IPS-15b (cell line): ENCODE measurements around the gene GLI3.

Experiments
- H3K27me3 ChIP-seq: one replicate; pipeline ENCODE4 v1.6.1; 2013; ENCODE audit warnings: low read length; ENCODE audit not compliant: control insufficient read depth, insufficient read depth
- H3K36me3 ChIP-seq: one replicate; pipeline ENCODE4 v1.6.1; 2013; ENCODE audit warnings: low read length; ENCODE audit not compliant: control insufficient read depth, insufficient read depth
- H3K4me1 ChIP-seq: one replicate; pipeline ENCODE4 v1.6.1; 2013; ENCODE audit warnings: mild to moderate bottlenecking, low read length; ENCODE audit not compliant: control insufficient read depth, insufficient read depth
- H3K4me3 ChIP-seq: one replicate; pipeline ENCODE4 v1.5.1; 2013; ENCODE audit warnings: low read depth, low read length
- H3K9ac ChIP-seq: one replicate; pipeline ENCODE4 v1.6.1; 2013; ENCODE audit warnings: low read depth, mild to moderate bottlenecking, low read length
- H3K9me3 ChIP-seq: one replicate; pipeline ENCODE4 v1.6.1; 2013; ENCODE audit warnings: mild to moderate bottlenecking, low read length; ENCODE audit not compliant: control insufficient read depth, insufficient read depth

The GLI3 gene

DNA sequence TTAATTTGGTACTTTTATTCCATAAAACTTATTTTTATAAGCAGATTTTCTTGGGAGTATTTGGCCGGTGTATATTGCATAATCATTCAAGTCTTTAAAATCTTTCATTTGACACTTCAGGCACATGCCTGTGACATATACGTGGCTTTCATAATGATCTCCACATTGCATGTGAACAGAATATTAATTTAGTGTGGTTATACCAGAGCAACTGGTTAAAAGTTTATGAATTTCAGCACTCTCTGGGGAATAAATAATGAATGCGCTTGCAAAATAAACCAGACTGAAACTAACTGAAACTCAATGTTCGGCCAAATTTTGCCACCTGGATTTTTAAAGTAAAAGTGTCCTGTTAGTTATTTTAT lies 242.3 kb downstream of the GLI3 start:
- no peaks in the 10 kb centered on the region for H3K36me3 ChIP-seq
- no peak overlapping the region for H3K9ac ChIP-seq
- H3K9me3 ChIP-seq, result no peaks in the 10 kb centered on the region
- no peak overlapping the region for H3K4me3 ChIP-seq
- no peaks in the 10 kb centered on the region for H3K27me3 ChIP-seq
- no peaks in the 10 kb centered on the region for H3K4me1 ChIP-seq

DNA sequence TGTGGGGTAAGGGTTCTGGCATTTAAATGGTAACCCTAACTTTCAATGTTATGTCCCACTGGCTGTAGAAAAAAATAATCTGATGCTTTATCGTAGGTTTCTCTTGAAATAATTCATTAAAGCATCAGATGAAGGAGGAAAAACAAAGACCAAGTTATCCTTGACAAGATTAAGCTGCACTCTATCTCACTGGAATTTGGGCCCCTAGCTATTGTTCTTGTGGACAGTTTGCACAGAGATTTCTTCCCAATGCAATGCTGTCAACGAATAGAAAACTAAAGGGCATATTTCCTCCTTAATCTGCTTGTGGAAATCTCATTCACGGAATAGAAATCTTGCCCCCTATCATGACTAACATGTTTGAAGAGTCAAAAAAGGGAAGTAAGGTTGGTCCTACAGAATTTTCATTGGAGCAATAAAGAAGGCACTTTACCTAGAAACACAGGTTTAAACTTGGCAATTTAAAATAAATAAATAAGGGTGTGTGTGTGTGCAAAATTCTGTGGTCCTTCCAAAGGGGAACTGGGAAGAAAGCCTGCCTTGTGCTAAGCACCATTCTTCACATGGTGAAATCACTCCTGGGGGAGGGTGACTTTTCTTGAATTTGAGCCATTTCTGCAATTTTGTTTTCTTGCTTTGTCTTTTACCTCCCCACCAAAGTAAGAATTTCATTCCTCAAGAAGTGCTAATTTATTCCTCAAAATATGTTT lies 242.8 kb downstream of the GLI3 start:
- no peaks in the 10 kb centered on the region for H3K36me3 ChIP-seq
- H3K4me1 ChIP-seq, result no peaks in the 10 kb centered on the region
- H3K4me3 ChIP-seq, result no peak overlapping the region
- H3K27me3 ChIP-seq, result no peaks in the 10 kb centered on the region
- H3K9me3 ChIP-seq, result no peaks in the 10 kb centered on the region
- no peak overlapping the region for H3K9ac ChIP-seq

DNA sequence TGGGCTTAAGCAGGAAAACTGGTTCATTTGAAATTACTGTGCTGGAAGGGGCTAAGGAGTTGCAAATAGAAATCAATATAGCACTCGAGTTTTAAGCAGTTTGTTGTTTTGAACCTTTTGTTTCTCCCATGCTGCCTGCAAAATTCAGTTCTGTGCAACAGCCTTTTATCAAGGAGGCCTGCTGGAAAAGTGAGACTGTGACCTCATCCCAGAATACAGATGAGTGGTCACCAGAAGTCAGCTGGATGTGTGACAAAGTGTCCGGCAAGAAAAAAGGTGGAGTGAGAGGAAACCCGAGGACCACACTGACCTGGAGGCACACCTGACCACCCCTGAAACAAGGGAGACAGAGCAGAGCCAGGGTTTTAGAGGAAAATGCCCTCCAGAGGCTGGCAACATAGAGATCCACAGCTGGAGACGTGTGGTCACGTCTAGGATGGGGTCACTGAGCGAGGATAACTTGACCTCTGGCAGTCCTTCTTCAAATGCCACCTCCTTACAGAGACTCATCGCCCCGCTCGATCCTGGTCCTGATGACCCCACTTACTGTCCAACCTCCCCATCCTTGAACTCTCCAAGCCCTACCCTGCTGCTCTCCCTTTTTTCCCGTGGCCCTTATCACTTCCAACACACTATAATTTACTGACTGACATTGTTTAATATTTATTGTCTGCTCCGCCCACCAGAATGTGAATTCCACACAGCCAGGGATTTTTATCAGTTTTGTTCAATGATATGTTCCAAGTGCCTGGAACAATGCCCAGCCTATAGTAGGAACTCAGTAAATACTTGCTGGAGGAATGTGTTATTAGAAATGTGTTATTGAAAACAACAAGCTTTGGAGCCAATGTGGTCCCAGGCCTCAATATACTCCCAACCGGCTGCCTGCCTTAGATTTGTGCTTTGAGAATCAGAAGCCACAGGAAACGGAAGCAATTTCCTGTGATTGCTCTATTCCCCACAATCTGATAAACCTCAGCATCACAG lies 243.8 kb downstream of the GLI3 start:
- Histone ChIP-seq H3K9ac (no peak overlapping the region), H3K27me3 (no peaks in the 10 kb centered on the region), H3K4me3 (no peak overlapping the region), H3K36me3 (no peaks in the 10 kb centered on the region), H3K4me1 (no peaks in the 10 kb centered on the region), H3K9me3 (no peaks in the 10 kb centered on the region)

DNA sequence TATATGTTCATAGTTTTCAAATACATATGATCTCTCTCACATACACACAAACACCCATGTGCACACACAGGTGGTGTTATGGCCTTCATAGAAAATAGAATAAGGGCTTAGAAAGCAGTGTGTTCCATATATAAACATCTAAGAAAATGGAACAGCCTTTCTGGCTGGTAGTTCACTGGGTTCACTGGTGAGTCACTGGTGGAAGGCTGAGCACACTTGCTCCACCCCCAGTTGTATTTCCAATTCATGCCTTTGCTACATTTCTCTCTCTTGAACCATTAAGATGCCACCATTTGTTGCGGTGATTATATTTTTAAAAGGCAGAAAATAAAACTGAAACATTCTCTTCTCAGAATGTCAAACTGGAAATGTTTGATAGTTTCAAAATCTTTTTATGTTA lies 252.1 kb downstream of the GLI3 start:
- no peaks in the 10 kb centered on the region for H3K4me1 ChIP-seq
- no peaks in the 10 kb centered on the region for H3K36me3 ChIP-seq
- no peaks in the 10 kb centered on the region for H3K9me3 ChIP-seq
- no peak overlapping the region for H3K9ac ChIP-seq
- H3K27me3 ChIP-seq, result no peaks in the 10 kb centered on the region
- H3K4me3 ChIP-seq, result no peak overlapping the region

DNA sequence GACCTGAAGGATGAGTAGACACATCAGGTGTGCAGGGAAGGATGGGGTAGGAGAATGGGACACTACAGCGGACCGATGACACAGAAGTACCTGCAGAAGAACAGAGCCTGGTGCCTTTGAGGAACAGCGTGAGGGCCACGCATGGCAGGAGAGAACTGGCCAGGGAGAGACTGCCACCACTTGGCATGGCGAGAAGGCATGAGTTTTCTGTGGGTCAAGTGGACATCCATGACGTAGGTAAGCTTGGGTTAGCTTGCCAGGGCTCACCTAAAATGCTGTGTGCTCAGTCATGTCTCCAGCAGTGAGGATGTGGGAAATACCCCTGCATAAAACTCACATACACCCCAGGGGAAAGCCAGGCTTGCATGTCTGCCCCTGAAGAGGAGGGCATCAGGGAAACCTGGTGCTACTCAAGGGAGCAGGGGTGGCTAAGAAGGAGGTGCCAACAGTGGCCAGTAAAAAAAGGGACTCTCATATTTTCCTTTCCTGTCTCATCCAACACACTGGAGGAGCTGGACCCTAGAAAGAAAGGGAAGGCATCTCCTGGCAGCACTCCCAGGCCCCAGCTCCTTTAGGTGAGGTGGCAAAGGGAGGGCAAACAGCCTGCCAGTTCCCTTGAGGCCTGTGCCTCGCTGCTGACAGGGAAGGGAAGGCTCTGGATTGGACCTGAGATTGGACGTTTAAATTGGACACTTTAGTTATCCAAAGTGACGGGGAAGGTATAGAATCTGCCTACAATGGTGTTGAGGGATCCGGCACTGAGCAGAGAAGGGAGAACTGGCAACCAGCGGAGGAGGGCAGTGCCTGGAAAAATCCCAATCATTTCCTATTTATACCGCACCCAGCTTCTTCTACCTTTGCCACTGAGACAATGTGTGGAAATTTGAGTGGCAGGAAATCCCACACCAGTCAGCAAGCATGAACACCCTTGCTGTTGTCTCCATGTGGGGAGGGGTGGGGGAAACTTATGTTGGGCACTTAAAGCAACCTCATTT lies 255.7 kb downstream of the GLI3 start:
- Histone ChIP-seq H3K4me3 (no peak overlapping the region), H3K36me3 (no peaks in the 10 kb centered on the region), H3K9me3 (no peaks in the 10 kb centered on the region), H3K27me3 (no peaks in the 10 kb centered on the region), H3K9ac (no peak overlapping the region), H3K4me1 (peaks cover 6% of the 10 kb centered on the region)

DNA sequence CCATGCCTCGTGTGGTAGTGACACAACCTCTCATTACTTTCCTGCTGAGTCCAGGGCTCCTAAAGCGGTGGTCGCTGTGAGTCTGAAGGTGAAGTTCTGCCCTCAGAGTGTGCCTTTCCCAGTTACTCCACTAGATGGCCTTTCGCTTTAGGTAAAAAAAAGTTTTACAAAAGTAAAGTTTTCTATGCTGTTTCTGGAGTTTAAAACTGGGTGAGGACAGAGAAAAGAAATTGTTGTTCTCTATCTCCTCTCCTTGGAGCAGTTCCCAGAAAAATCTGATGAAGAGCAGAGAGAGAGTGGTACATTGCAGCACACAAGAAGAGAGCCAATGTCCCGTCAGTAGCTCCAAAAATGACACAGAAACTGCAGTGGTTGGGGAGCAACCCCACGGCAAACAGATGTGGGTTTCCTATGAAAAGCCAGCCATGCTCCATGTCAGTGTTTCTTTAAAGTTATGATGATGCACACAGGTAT lies 257.1 kb downstream of the GLI3 start:
- no peak overlapping the region for H3K9ac ChIP-seq
- no peaks in the 10 kb centered on the region for H3K36me3 ChIP-seq
- no peaks in the 10 kb centered on the region for H3K9me3 ChIP-seq
- H3K27me3 ChIP-seq, result no peaks in the 10 kb centered on the region
- no peak overlapping the region for H3K4me3 ChIP-seq
- peaks cover 6% of the 10 kb centered on the region for H3K4me1 ChIP-seq

DNA sequence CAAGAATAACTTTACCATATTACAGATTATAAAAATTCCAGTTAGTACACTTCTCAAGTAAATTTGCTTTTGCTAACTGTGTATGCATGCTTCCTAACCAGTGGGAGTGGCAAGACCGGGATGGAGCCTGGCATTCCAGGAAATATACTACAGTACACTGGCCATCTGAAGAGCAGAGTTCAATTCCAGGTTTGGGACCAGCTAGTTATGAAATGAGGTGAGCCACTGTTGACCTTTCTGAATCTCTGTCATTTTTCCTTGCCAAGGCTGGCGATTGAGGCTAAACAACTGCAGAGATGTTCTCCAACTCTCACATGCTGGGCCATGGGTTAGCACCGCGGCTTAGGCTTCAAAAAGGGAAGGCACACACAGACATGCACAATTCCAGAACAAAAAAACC lies 258.2 kb downstream of the GLI3 start:
- Histone ChIP-seq H3K4me3 (no peak overlapping the region), H3K9ac (no peak overlapping the region), H3K4me1 (peaks cover 6% of the 10 kb centered on the region), H3K27me3 (no peaks in the 10 kb centered on the region), H3K36me3 (no peaks in the 10 kb centered on the region), H3K9me3 (no peaks in the 10 kb centered on the region)

DNA sequence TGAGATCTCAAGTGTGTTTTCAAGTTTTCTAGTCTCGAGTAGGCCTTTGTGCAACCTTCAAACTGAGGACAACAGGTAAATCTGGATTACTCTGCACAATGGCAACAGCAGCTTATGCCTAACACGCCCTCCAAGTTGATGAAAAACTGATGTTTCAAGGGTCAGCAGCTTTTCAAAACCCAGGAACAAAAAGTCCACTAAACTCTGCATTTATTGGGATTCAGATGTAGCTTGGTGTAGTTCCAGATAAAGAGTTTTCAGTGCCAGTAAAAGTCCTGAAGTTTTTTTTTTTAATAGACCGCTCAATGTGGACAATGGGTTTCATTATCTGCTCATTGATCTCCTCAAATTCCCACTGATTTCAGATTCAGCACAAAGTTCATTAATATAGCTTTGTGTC lies 259.3 kb downstream of the GLI3 start:
- no peak overlapping the region for H3K9ac ChIP-seq
- no peaks in the 10 kb centered on the region for H3K27me3 ChIP-seq

DNA sequence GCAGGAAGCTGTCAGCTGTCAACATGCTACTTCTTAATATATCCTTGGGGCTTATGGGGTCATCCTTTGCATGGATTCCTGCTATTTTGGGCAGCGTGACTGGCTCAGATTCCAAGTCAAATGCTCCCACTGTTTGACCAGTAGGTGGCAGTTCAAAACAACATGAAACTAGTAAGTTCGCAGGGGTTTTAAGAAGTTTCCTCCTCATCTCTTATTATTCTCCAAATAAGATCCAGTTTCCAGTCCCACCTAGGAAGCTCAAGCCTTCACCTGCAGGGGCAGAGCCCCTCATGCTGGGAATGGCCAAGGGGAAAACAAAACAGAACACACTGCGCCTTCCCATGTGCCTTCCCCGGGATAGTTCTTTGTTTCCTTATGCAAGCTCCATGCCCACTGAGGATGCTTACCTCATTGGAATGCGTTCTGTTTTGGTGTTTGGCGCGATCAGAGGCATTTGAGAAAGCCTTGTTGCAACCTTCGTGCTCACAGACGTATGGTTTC lies 259.8 kb downstream of the GLI3 start:
- H3K9ac ChIP-seq, result no peak overlapping the region
- no peaks in the 10 kb centered on the region for H3K27me3 ChIP-seq
- no peaks in the 10 kb centered on the region for H3K9me3 ChIP-seq
- no peaks in the 10 kb centered on the region for H3K36me3 ChIP-seq
- H3K4me1 ChIP-seq, result peaks cover 6% of the 10 kb centered on the region
- H3K4me3 ChIP-seq, result no peak overlapping the region

More for the DNA sequence above, 259.3 kb downstream of the GLI3 start:
- Histone ChIP-seq H3K4me1 (peaks cover 6% of the 10 kb centered on the region), H3K9me3 (no peaks in the 10 kb centered on the region), H3K36me3 (no peaks in the 10 kb centered on the region), H3K4me3 (no peak overlapping the region)

DNA sequence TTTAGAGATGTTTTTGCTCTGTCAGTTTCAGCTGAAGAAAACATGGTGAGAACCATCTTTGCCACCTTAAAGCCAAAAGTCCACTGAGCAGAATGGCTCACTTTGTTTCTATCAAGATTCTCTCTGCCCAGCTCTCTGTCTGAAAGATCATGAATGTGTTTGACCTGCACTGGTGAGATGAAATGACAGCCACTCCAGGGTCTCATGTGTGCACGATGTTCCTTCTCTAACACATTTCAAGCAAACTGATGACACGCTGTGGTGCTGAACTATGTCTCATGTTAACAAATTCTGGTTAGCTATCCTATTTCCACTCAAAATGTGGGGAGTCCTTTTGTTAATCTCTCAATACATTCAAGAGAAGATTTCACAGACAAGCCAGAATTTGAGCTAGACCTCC lies 260.6 kb downstream of the GLI3 start:
- Histone ChIP-seq H3K36me3 (peaks cover 2% of the 10 kb centered on the region), H3K9me3 (no peaks in the 10 kb centered on the region)

DNA sequence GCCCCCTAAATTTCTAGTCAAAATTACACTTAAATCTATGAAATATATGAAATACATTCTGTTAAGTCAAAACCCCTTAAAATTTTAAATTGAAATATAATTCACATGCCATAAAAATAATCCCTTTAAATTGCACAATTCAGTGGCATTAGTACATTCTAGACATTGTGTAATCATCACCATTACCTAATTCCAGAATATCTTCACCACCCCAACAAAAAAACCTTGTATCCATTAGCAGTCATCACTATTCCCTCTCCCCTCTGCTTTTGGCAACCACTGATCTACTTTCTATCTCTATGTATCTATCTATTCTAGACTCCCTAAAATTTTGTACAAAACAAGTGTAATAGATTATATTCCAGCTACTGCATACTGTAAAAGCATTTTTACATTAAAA lies 261.2 kb downstream of the GLI3 start:
- Histone ChIP-seq H3K4me1 (peaks cover 6% of the 10 kb centered on the region), H3K4me3 (no peak overlapping the region), H3K9me3 (no peaks in the 10 kb centered on the region), H3K36me3 (peaks cover 2% of the 10 kb centered on the region), H3K9ac (no peak overlapping the region), H3K27me3 (no peaks in the 10 kb centered on the region)

More for the DNA sequence above, 260.6 kb downstream of the GLI3 start:
- Histone ChIP-seq H3K4me1 (peaks cover 6% of the 10 kb centered on the region), H3K4me3 (no peak overlapping the region), H3K9ac (no peak overlapping the region), H3K27me3 (no peaks in the 10 kb centered on the region)
